ENCODE results near the gene IKBKG.
"Not testable (repeated sequence)": the region's sequence is repeated elsewhere in the genome, so short reads cannot be mapped to it uniquely, and the experiment has no call there.

DNA sequence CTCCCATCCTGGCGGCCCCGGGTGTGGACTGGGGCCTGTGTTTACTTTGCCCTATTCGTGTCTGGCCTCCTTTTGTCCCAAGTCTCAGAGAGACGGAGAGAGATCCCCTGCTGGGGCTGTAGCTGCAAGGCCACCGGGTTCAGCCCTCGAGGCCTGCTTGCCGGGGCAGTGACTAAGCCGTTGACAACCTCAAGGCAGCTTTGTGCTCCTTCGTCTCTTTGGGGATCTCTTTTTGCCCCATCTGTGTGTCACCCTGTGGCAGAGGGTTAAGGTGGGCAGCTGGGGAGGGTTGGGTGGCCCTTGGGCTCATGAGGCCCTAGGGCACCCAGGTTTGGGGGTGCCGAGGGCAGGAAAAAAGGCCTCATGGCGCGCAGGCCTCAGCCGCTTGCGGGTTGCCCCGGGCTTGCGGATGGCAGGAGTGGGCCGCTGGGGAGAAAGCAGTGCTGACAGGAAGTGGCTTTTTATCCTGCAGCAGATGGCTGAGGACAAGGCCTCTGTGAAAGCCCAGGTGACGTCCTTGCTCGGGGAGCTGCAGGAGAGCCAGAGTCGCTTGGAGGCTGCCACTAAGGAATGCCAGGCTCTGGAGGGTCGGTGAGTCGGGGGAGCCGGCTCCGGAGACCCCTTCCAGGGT, 10.8 kb downstream of the IKBKG start:
- not testable (repeated sequence) for TF ChIP-seq MAFK (IDR thresholded peaks at IDR 0.05; ENCODE audit: low read depth, low read length); MAZ (IDR thresholded peaks at IDR 0.05; ENCODE audit: borderline replicate concordance, low read depth, low read length); POLR2A (IDR thresholded peaks at IDR 0.05; ENCODE audit: low read depth, low read length); CEBPB (IDR thresholded peaks at IDR 0.05; ENCODE audit: low read depth, low read length); RAD21 (IDR thresholded peaks at IDR 0.05; ENCODE audit: low read length); CHD1 (IDR thresholded peaks at IDR 0.05; ENCODE audit: low read depth, low read length); SMC3 (IDR thresholded peaks at IDR 0.05; ENCODE audit: low read depth, low read length); MXI1 (IDR thresholded peaks at IDR 0.05; ENCODE audit: borderline replicate concordance, low read depth, low read length); RCOR1 (IDR thresholded peaks at IDR 0.05; ENCODE audit: insufficient replicate concordance, low read length)
- TF ChIP-seq, protein P1, sequence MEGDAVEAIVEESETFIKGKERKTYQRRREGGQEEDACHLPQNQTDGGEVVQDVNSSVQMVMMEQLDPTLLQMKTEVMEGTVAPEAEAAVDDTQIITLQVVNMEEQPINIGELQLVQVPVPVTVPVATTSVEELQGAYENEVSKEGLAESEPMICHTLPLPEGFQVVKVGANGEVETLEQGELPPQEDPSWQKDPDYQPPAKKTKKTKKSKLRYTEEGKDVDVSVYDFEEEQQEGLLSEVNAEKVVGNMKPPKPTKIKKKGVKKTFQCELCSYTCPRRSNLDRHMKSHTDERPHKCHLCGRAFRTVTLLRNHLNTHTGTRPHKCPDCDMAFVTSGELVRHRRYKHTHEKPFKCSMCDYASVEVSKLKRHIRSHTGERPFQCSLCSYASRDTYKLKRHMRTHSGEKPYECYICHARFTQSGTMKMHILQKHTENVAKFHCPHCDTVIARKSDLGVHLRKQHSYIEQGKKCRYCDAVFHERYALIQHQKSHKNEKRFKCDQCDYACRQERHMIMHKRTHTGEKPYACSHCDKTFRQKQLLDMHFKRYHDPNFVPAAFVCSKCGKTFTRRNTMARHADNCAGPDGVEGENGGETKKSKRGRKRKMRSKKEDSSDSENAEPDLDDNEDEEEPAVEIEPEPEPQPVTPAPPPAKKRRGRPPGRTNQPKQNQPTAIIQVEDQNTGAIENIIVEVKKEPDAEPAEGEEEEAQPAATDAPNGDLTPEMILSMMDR (conservative IDR thresholded peaks at IDR 0.05; ENCODE audit: low read depth, low read length), result not testable (repeated sequence)
